Measurements from ENCODE around the gene INPP5F.

DNA sequence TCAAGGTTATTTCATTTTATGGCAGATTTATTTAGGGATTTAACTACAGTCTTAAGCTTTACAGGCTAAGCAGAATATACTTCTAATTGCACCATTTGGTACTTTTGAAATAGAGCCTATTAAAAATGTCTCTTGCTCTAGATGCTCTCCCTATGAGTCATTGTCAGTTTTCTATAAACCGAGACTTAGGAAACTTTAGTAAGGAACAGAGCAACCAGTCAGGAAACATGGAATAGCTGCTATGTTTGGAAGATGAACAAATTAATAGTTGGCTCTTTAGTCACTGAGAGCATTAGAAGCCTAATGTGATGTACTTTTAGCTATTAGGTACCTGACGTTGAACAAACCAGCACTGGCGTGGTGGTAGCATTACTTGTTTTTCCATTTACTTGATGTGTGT, 35.3 kb downstream of the INPP5F start:
- TF ChIP-seq, protein P1, sequence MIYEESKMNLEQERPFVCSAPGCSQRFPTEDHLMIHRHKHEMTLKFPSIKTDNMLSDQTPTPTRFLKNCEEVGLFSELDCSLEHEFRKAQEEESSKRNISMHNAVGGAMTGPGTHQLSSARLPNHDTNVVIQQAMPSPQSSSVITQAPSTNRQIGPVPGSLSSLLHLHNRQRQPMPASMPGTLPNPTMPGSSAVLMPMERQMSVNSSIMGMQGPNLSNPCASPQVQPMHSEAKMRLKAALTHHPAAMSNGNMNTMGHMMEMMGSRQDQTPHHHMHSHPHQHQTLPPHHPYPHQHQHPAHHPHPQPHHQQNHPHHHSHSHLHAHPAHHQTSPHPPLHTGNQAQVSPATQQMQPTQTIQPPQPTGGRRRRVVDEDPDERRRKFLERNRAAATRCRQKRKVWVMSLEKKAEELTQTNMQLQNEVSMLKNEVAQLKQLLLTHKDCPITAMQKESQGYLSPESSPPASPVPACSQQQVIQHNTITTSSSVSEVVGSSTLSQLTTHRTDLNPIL (CRISPR knock-in tag; IDR thresholded peaks at IDR 0.05; ENCODE audit: low read depth) = no peak
- TF ChIP-seq ARNTL (CRISPR knock-in tag; IDR thresholded peaks at IDR 0.05; ENCODE audit: borderline replicate concordance, low read depth) (no peak), TOX (CRISPR knock-in tag; IDR thresholded peaks at IDR 0.05; ENCODE audit: borderline replicate concordance) (no peak), ZFP3 (CRISPR knock-in tag; IDR thresholded peaks at IDR 0.05) (no peak), PATZ1 (CRISPR knock-in tag; IDR thresholded peaks at IDR 0.05; ENCODE audit: borderline replicate concordance) (no peak), ZNF565 (CRISPR knock-in tag; conservative IDR thresholded peaks at IDR 0.05; ENCODE audit: low read depth) (no peak), ESRRG (CRISPR knock-in tag; IDR thresholded peaks at IDR 0.05) (no peak)

Data from SK-N-SH treated with all-trans-retinoic acid at 6 μM for 48 hours (cell line).